ENCODE data around the gene JDP2. TPM values are rescaled to one million over a fixed set of nuclear protein-coding genes. Genes with fewer than 3 reads are reported as not detected.

Gene JDP2
- total RNA-seq, 2 experiments from 2014 or later = 1.3 to 1.4 TPM

DNA sequence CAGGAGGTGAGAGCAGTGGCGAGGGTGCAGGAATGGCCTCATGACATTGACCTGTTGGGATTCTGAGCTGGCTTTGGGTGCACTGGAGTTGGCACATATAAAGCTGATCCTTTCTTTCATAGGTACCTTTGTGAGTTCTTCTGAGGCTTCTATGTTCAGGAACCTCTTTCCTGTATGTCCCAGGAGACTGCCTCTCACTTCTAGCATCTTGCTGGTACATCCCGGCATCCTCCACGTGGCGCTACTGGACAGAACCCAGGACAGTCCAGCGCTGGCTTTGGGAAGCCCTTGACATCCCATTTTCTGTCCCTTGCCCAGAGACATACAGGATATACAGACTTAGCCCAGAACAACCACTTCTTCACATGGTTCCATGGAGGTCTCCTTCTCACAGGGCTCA lies 50.1 kb downstream of the JDP2 start:
- CTCF ChIA-PET = interaction anchor here (1.0 kb wide), 1 partner anchor 176 kb away, joined by 4 read pairs; no protein-coding TSS in a partner anchor
- TF ChIP-seq CTCF (IDR thresholded peaks at IDR 0.05) = no peak
- Mint-ChIP-seq H3K36me3 (ENCODE audit: low read depth) (no peaks in the 10 kb centered on the region), H3K27me3 (peaks cover 1% of the 10 kb centered on the region), H3K9me3 (no peaks in the 10 kb centered on the region), H3K4me1 (ENCODE audit: low read depth) (no peaks in the 10 kb centered on the region), H3K4me3 (no peak overlapping the region), H3K27ac (no peak overlapping the region)
- no peak for ATAC-seq
- DNase-seq = no peak
- POLR2A ChIA-PET = interaction anchor here (0.7 kb wide), 1 partner anchor 551 kb away, joined by 3 read pairs; no protein-coding TSS in a partner anchor
- intact Hi-C loops (cut with micrococcal nuclease) = no loop called here

- peaks cover 1% of the 10 kb centered on the region for H3K27me3 Mint-ChIP-seq
- TF ChIP-seq CTCF (IDR thresholded peaks at IDR 0.05) = no peak
- H3K9me3 Mint-ChIP-seq = no peaks in the 10 kb centered on the region
- CTCF ChIA-PET = interaction anchor here (1.2 to 2.7 kb wide), 2 partner anchors 9 to 172 kb away, joined by 3 to 14 read pairs; no protein-coding TSS in a partner anchor
- DNase-seq = no peak
- no peak for ATAC-seq
- POLR2A ChIA-PET = interaction anchor here (0.6 to 1.3 kb wide), 3 partner anchors 44 to 87 kb away, joined by 3 read pairs; no protein-coding TSS in a partner anchor
- no peak overlapping the region for H3K27ac Mint-ChIP-seq
- no peaks in the 10 kb centered on the region for H3K4me1 Mint-ChIP-seq (ENCODE audit: low read depth)
- no peak overlapping the region for H3K4me3 Mint-ChIP-seq
- no peaks in the 10 kb centered on the region for H3K36me3 Mint-ChIP-seq (ENCODE audit: low read depth)
- intact Hi-C loops (cut with micrococcal nuclease) = no loop called here
These were observed 52.2 kb downstream of the JDP2 start for GRCh38 chr14:75479770-75480600.

GRCh38 chr14:75482366-75482765 lies 54.5 kb downstream of the JDP2 start:
- ATAC-seq (no peak), DNase-seq (no peak)
- H3K27ac Mint-ChIP-seq = no peak overlapping the region
- intact Hi-C loops (cut with micrococcal nuclease) = no loop called here
- ChIA-PET CTCF (interaction anchor here (1.4 kb wide), 1 partner anchor 174 kb away, joined by 3 read pairs; no protein-coding TSS in a partner anchor), POLR2A (interaction anchor here (0.6 kb wide), 1 partner anchor 329 kb away, joined by 3 read pairs; no protein-coding TSS in a partner anchor)
- TF ChIP-seq CTCF (IDR thresholded peaks at IDR 0.05) = no peak
- peaks cover 12% of the 10 kb centered on the region for H3K4me1 Mint-ChIP-seq (ENCODE audit: low read depth)
- H3K9me3 Mint-ChIP-seq = no peaks in the 10 kb centered on the region
- H3K36me3 Mint-ChIP-seq (ENCODE audit: low read depth) = no peaks in the 10 kb centered on the region
- H3K4me3 Mint-ChIP-seq = no peak overlapping the region
- H3K27me3 Mint-ChIP-seq = no peaks in the 10 kb centered on the region

DNA sequence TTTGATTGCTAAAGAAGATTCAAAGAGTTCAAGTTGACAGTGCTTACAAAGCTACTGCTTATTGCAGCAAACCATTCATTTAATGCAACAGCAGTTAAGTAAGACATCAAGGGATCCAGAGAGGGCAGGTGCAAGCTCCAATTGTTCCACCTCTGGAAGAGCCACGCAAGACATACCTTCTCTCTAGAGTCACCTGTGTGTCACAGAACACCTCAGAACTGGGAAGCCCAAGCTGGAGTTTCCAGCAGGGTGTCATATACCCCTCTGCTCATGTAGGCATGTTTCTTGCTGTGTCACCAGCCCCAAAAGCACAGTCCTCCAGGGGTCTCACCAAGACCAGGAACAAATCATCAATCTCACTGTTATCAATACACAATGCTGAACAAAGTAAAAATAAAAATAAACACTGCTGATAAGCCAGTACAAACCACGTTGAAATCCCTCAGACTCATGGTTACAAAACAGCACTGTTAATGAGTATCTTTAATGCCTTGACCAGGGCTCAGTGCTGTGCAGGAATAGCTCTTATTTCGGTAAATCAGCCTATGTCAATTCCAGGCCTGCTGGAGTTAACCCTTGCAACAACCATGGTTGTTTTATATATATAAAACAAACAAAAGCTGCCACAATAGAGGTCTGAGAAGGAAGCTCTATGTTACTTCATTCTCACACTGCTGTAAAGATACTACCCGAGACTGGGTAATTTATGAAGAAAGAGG lies 57.0 kb downstream of the JDP2 start:
- no peaks in the 10 kb centered on the region for H3K9me3 Mint-ChIP-seq
- TF ChIP-seq CTCF (IDR thresholded peaks at IDR 0.05) = no peak
- intact Hi-C loops (cut with micrococcal nuclease) = no loop called here
- H3K36me3 Mint-ChIP-seq (ENCODE audit: low read depth) = no peaks in the 10 kb centered on the region
- ATAC-seq (no peak), DNase-seq (no peak)
- H3K4me1 Mint-ChIP-seq (ENCODE audit: low read depth) = peaks cover 20% of the 10 kb centered on the region
- no peak overlapping the region for H3K4me3 Mint-ChIP-seq
- ChIA-PET POLR2A (no interaction called here), CTCF (no interaction called here)
- no peaks in the 10 kb centered on the region for H3K27me3 Mint-ChIP-seq
- no peak overlapping the region for H3K27ac Mint-ChIP-seq
